GM13977 (cell line): ENCODE data around the gene HMBS.
"Not testable (repeated sequence)": the region's sequence is repeated elsewhere in the genome, so short reads cannot be mapped to it uniquely, and the experiment has no call there.

Experiments used
- DNase-seq: peaks from one replicate; pipeline ENCODE4 v3.0.0; 2012; ENCODE audit warnings: low spot score
- in situ Hi-C: fragments of 300-500 bp; cut with MboI; formaldehyde crosslinking; loops from one replicate; pipeline ENCODE4 v1.12.0; 2022; ENCODE audit warnings: low sequenced_read_pairs, low pct_unique_long_range_greater_than_20kb, mixed read lengths, inconsistent platforms; ENCODE audit not compliant: unreplicated experiment
- TF ChIP-seq, protein P1 (sequence below): IDR thresholded peaks from 2 replicates; pipeline ENCODE4 v1.5.1; 2012; ENCODE audit warnings: mild to moderate bottlenecking, control low read depth; ENCODE audit not compliant: insufficient read depth; ENCODE audit errors: extremely low read depth, missing control alignments

The HMBS gene

DNA sequence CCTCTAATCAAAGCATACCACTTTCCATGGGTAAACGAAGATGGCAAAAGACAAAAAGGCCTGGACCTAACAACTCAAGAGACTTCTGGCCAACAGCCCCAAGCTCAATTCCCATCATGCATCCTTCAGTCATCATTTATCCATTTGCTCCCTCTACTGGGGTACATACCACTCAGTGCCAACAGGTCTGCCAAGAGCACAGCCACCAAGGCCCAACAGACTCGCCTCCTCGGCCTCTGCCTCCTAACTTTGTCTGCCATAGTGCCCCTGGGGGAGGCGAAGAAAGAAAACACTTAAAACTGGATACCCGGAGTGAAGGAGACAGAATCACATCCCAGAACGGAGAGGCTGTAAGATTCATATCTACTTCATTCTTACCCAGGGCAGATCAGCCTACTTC lies 28.8 kb upstream of the HMBS start:
- TF ChIP-seq, protein P1, sequence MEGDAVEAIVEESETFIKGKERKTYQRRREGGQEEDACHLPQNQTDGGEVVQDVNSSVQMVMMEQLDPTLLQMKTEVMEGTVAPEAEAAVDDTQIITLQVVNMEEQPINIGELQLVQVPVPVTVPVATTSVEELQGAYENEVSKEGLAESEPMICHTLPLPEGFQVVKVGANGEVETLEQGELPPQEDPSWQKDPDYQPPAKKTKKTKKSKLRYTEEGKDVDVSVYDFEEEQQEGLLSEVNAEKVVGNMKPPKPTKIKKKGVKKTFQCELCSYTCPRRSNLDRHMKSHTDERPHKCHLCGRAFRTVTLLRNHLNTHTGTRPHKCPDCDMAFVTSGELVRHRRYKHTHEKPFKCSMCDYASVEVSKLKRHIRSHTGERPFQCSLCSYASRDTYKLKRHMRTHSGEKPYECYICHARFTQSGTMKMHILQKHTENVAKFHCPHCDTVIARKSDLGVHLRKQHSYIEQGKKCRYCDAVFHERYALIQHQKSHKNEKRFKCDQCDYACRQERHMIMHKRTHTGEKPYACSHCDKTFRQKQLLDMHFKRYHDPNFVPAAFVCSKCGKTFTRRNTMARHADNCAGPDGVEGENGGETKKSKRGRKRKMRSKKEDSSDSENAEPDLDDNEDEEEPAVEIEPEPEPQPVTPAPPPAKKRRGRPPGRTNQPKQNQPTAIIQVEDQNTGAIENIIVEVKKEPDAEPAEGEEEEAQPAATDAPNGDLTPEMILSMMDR = no peak
- in situ Hi-C loops = no loop called here
- no peak for DNase-seq

DNA sequence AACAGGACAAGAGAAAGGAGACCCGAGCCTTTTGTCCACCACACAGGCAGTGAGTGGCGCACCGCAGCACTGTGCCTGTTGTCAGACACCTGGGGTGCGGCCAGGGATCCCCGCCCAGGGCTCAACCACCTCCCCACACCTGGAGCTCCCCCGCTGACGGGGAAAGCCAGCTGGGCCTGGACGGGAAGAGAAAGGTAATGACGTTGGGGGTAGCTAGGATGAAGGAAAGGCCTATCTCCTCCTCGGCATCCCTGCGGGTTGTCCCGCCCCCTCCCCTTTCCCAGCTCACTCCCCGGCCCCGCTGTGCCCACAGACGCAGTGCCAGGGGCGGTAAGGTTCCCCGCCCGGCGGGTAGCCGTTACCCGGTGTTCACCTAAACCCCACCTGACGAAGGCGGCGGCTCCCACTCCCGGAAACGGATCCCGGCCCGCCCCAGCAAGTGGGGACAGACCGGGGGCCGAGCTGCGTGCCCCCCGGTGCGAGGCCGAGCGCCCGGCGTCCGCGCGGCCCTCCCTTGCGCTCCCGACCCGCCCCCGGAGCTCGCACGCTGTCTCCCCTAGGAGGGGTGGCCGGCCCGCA lies 28.2 kb upstream of the HMBS start:
- peak; percentile 55 for DNase-seq
- in situ Hi-C loops = no loop called here
- TF ChIP-seq, protein P1 = no peak

DNA sequence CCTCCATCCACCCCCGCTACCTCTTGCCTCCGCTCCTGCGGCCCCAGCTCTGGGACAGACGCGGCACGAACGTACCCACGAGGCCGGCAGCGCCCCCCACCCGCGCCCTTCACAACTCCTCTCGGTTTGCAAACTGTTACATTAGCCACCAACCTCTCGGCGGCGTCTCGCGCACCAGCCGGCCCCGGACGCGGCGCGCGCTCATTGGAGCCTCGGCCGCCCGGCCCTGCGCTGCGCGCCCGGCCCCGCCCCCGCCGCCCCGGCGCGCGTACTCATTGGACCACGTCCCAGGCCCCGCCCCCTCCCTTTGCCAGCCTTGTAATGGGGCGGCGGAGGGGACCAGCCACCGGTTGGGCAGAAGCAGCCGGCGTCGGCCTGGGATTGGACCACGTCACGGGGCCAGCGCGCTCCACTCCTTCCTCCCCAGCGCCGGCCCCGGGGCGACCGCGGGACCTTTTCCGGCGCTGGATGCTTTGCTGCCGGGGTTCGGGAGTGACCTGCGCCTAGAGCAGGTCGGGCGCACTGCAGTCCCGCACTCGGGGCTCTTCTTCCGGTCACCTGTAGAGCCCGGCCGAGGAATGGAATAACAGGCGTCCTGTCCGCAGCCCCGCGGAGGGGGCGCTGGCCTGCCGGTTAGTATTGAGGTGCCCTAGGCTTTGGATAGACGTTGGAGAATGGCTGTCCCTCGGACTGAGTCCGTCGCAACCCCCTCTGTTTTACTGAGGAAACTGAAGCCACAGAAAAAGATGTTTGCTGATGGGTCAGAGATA lies 27.5 kb upstream of the HMBS start, which contains the start of gene HYOU1:
Gene HYOU1 (minus strand): TSS at position 206 of the 770 bp plus-strand sequence. CDS start 1,045 bp downstream, outside the sequence.
- in situ Hi-C loops = no loop called here
- peak; percentile 99 for DNase-seq
- TF ChIP-seq, protein P1 = peak; percentile 39

DNA sequence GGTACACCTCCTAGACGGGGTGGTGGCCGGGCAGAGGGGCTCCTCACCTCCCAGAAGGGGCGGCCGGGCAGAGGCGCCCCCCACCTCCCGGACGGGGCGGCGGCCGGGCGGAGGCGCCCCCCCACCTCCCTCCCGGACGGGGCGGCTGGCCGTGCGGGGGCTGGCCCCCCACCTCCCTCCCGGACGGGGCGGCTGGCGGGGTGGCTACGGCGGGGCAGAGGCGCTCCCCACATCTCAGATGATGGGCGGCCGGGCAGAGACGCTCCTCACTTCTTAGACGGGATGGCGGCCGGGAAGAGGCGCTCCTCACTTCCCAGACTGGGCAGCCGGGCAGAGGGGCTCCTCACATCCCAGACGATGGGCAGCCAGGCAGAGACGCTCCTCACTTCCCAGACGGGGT lies 25.6 kb upstream of the HMBS start:
- in situ Hi-C loops, DNase-seq: not testable (repeated sequence)

DNA sequence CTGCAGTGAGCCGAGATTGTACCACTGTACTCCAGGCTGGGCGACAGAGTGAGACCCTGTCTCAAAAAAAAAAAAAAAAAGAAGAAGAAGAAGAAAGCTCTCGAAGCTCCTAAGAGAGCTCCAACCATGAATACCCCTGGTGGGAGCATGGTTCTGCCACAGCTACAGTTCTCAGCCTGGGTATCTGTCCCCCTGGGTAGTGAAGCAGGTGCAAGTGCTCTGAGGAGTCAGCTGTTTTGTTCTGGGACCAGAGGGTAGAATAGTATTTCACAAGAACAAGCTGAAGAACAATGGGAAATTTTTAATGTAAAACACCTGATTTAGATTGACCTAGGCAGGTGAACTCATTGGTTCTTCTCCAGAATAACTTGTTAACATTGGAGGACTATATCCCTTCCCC lies 23.4 kb upstream of the HMBS start:
- TF ChIP-seq, protein P1 = no peak
- DNase-seq = no peak
- in situ Hi-C loops = no loop called here

DNA sequence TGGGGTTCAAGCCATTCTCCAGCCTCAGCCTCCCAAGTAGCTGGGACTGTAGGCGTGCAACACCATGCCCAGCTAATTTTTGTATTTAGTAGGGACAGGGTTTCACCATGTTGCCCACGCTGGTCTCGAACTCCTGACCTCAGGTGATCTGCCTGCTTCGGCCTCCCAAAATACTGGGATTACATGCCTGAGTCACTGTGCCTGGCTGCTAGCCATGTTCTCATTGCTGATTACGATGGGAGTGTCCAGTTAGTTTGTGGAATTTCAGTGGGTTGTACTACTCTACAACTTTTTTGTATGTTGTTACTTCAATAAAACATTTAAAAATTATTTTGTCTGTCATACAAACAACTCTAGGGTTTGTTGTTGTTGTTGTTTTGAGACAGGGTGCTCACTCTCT lies 21.9 kb upstream of the HMBS start:
- TF ChIP-seq, protein P1 = no peak
- in situ Hi-C loops = no loop called here
- DNase-seq = no peak

DNA sequence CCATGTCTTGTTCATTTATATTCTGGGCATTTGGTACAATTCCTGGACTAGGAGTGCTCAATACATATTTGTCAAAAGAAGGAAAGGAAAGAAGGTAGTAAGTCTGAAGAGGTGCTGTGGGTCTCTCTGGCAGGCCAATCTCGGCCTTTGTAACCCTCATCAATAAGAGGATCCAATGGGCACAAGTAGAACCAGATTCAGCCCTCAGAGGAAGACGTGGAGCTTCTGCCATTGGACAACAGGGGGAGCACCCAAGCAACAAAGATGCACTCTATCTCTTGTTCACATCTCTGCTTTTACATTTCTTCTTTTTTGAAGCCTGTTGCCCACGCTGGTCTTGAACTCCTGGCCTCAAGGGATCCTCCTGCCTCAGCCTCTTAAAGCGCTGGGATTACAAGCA lies 19.3 kb upstream of the HMBS start:
- in situ Hi-C loops = no loop called here
- DNase-seq = peak; percentile 58
- TF ChIP-seq, protein P1 = peak; percentile 68
